Measurements from ENCODE around the gene KLHL29. TPM values are rescaled to one million over a fixed set of nuclear protein-coding genes. Genes with fewer than 3 reads are reported as not detected.

The KLHL29 gene
- total and polyA plus RNA-seq, 10 of the 15 experiments (the other 5 are each of a cell fraction or from before 2014, with no cell fraction given): 1.4 to 19.5 (median 6.1) TPM

GRCh38 chr2:23412556-23413155, 27.7 kb downstream of the KLHL29 start (continued):
- TF ChIP-seq ZNF622 (IDR thresholded peaks at IDR 0.05): no peak

GRCh38 chr2:23413641-23414040, 28.7 kb downstream of the KLHL29 start:
- Histone ChIP-seq H3K9me3 (replicated peaks; ENCODE audit: control insufficient read depth, insufficient read depth, low read length) (no peaks in the 10 kb centered on the region), H3K9ac (ENCODE audit: control insufficient read depth, insufficient read depth, low read length) (no peak overlapping the region), H3K4me1 (ENCODE audit: control insufficient read depth, insufficient read depth, low read length) (no peaks in the 10 kb centered on the region), H3K4me3 (no peak overlapping the region), H3K79me2 (ENCODE audit: control insufficient read depth, insufficient read depth, low read length) (no peaks in the 10 kb centered on the region), H3K36me3 (ENCODE audit: control insufficient read depth in 2 of 2, insufficient read depth in 2 of 2, low read length in 1 of 2) (peaks cover 0 to 1% of the 10 kb centered on the region in 2 experiments; a peak in 1 of 4 replicates), H4K20me1 (ENCODE audit: control insufficient read depth, insufficient read depth) (no peaks in the 10 kb centered on the region), H3K4me2 (ENCODE audit: control insufficient read depth, insufficient read depth) (no peak overlapping the region), H2AFZ (ENCODE audit: control insufficient read depth, low read depth, low read length) (no peak overlapping the region), H3K27ac (ENCODE audit: control insufficient read depth, insufficient read depth) (no peak overlapping the region), H3K27me3 (replicated peaks in 1 of 2; ENCODE audit: control insufficient read depth in 2 of 2, insufficient read depth in 2 of 2, low read length in 1 of 2) (no peaks in the 10 kb centered on the region)
- CTCF ChIA-PET: interaction anchor here (3.4 kb wide), 1 partner anchor 9 kb away, joined by 19 read pairs; no protein-coding TSS in a partner anchor
- in situ Hi-C loops (cut with MboI): no loop called here
- FAIRE-seq (no peak), ATAC-seq (no peak), DNase-seq (ENCODE audit: low read depth, low spot score) (no peak)
- 92% methylated on average over 8 of the region's 8 CpGs for WGBS (ENCODE audit: insufficient coverage, insufficient replicate concordance, low lambda C conversion rate, missing lambda C conversion rate)
- RAD21 ChIA-PET (ENCODE audit: unreplicated experiment): no interaction called here
- intact Hi-C loops (cut with micrococcal nuclease; ENCODE audit: unreplicated experiment): no loop called here
- no peak for TF ChIP-seq TAF1 (IDR thresholded peaks at IDR 0.05; ENCODE audit: borderline replicate concordance, low read depth, low read length)
- POLR2A ChIA-PET: no interaction called here
- SMC1A ChIA-PET (ENCODE audit: uncharacterized antibody, unreplicated experiment): interaction anchor here (1.1 to 1.2 kb wide), 2 partner anchors 8 to 35 kb away, joined by 3 read pairs; no protein-coding TSS in a partner anchor
- BruUV-seq (replicated peaks): no TSS peak

DNA sequence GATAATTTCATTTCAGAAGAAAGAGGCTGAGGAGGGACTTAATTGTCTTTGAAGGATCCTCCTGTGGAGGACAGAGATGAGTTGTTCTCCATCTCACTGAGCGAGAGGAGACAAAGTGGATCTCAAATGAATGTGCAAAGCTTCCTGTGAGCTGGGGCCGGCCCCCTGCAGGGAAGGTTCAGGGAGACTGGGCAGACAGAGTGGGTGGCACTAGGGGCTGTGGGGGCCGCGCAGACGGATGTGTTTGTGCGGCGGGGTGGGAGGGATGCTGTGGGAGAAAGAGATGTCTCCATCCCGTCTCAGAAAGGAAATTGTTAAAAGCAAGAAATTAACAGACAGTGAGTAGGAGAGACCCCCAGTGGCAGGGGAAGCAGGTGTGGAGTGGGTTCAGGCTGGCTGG, 29.1 kb downstream of the KLHL29 start:
- Histone ChIP-seq H3K4me2 (ENCODE audit: control insufficient read depth, insufficient read depth) (no peak overlapping the region), H3K79me2 (ENCODE audit: control insufficient read depth, insufficient read depth, low read length) (no peaks in the 10 kb centered on the region), H3K4me1 (ENCODE audit: control insufficient read depth, insufficient read depth, low read length) (no peaks in the 10 kb centered on the region), H3K4me3 (no peak overlapping the region), H3K27ac (ENCODE audit: control insufficient read depth, insufficient read depth) (no peak overlapping the region), H3K36me3 (ENCODE audit: control insufficient read depth in 2 of 2, insufficient read depth in 2 of 2, low read length in 1 of 2) (peaks cover 0 to 1% of the 10 kb centered on the region in 2 experiments; a peak in 1 of 4 replicates), H4K20me1 (ENCODE audit: control insufficient read depth, insufficient read depth) (no peaks in the 10 kb centered on the region), H3K9me3 (replicated peaks; ENCODE audit: control insufficient read depth, insufficient read depth, low read length) (no peaks in the 10 kb centered on the region), H3K9ac (ENCODE audit: control insufficient read depth, insufficient read depth, low read length) (no peak overlapping the region), H2AFZ (ENCODE audit: control insufficient read depth, low read depth, low read length) (no peak overlapping the region), H3K27me3 (replicated peaks in 1 of 2; ENCODE audit: control insufficient read depth in 2 of 2, insufficient read depth in 2 of 2, low read length in 1 of 2) (no peaks in the 10 kb centered on the region)
- intact Hi-C loops (cut with micrococcal nuclease; ENCODE audit: unreplicated experiment) (no loop called here), in situ Hi-C loops (cut with MboI) (no loop called here)
- RAD21 ChIA-PET (ENCODE audit: unreplicated experiment): interaction anchor here (1.0 kb wide), 1 partner anchor 14 kb away, joined by 3 read pairs; no protein-coding TSS in a partner anchor
- ATAC-seq (no peak), FAIRE-seq (no peak), DNase-seq (ENCODE audit: low read depth, low spot score) (no peak)
- POLR2A ChIA-PET: no interaction called here
- SMC1A ChIA-PET (ENCODE audit: uncharacterized antibody, unreplicated experiment): interaction anchor here (1.1 to 1.2 kb wide), 2 partner anchors 9 to 35 kb away, joined by 3 read pairs; no protein-coding TSS in a partner anchor
- no TSS peak for BruUV-seq (replicated peaks)
- CTCF ChIA-PET: interaction anchor here (3.4 kb wide), 1 partner anchor 9 kb away, joined by 19 read pairs; no protein-coding TSS in a partner anchor
- TF ChIP-seq JUND (IDR thresholded peaks at IDR 0.05; ENCODE audit: low read depth, low read length): no peak
- 57% methylated on average over 8 of the region's 8 CpGs for WGBS (ENCODE audit: insufficient coverage, insufficient replicate concordance, low lambda C conversion rate, missing lambda C conversion rate)
